Progenitor cell of endocrine pancreas (in vitro differentiated cells): Measurements from ENCODE around the gene IFTAP. TPM values are rescaled to one million over a fixed set of nuclear protein-coding genes. Genes with fewer than 3 reads are reported as not detected.

Source experiments
- DNase-seq: peaks from one replicate; pipeline ENCODE4 v3.0.0; 2021; ENCODE audit warnings: low spot score; ENCODE audit not compliant: unreplicated experiment
- H3K27ac Mint-ChIP-seq: 2 replicates; pipeline ENCODE4 v1.8.0; 2021; ENCODE audit warnings: mild to moderate bottlenecking, moderate library complexity, mixed read lengths
- H3K27me3 Mint-ChIP-seq: 2 replicates; pipeline ENCODE4 v1.8.0; 2021; ENCODE audit warnings: mixed read lengths
- H3K36me3 Mint-ChIP-seq: 2 replicates; pipeline ENCODE4 v1.8.0; 2022; ENCODE audit warnings: mixed read lengths; ENCODE audit not compliant: insufficient read depth
- H3K4me1 Mint-ChIP-seq: 2 replicates; pipeline ENCODE4 v1.8.0; 2021; ENCODE audit warnings: low read depth, mixed read lengths
- H3K4me3 Mint-ChIP-seq: 2 replicates; pipeline ENCODE4 v1.8.0; 2021; ENCODE audit warnings: low read depth, mild to moderate bottlenecking, moderate library complexity, mixed read lengths
- H3K9me3 Mint-ChIP-seq: 2 replicates; pipeline ENCODE4 v1.8.0; 2021; ENCODE audit warnings: low read depth, mixed read lengths
- total RNA-seq: library from RNA; stranded (reverse); gene quantifications from 2 replicates; pipeline ENCODE4 v1.2.1, GENCODE V29; 2021
- TF ChIP-seq, protein P1 (sequence below): fragments of 200-600 bp; sonication (generic); IDR thresholded peaks from one replicate; pipeline ENCODE4 v1.5.0; 2021; ENCODE audit warnings: antibody characterized with exemption, mild to moderate bottlenecking; ENCODE audit not compliant: unreplicated experiment

Gene IFTAP
- total RNA-seq, 1 donor from 2014 or later: 29.5 TPM

DNA sequence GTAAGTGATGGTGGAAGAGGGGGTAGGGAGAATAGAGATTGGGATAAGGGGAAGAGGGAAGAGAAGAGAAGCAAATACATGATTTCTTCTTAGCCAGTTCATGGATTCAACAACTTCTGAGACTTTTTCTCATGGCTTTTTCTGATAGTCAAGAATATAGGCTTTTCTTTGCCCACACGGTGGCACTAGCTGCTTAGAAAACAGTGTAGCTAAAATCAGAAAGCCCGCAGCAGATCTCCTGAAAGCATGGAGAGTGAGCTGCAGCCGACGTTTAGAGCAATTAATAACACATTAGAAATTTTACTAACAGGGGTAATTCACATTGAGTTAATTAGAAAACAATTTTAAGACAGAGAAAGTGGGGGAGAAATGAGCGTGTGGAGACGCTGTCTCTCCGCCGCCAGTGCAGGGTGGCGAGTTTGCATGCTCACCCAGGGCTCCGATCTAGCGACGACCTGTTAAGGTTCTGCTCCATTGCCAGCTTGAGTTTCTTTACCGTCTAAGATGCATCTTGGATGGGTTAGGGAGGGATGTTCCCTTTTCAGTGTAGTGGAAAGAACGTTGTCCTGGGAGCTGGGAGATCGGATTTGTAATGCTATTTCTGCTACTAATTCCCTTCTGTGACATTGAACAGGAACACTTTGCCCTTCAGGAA lies 29.8 kb upstream of the IFTAP start:
- H3K9me3 Mint-ChIP-seq: peaks cover 4% of the 10 kb centered on the region
- no peaks in the 10 kb centered on the region for H3K36me3 Mint-ChIP-seq

DNA sequence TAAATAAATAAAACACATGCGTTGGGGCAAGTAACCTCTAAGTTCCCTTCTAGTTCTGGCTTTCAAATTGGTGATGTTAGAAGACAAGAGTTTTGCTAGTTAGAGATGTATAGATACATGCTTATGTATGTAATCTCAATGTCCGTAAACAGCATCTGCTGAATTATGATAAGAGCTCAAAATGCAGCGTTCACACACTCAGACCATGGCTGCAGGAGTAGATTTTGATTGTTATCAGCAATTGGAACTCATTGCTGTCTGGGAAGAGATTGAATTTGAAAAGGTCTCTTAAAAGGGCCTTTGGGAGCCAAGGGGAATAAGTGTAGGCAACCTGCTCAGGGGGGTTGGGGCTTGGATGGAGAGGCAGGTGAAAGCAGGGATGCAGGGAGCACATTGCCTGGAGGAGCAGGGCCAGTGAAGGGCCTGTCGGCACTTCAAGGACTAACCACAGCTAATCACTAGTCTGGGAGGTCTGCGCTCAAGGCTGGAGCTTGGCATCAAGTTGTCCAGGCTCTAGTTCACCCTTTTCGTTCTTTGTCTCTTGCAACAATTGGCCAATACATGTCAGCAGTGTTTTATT lies 29.2 kb upstream of the IFTAP start:
- no peaks in the 10 kb centered on the region for H3K36me3 Mint-ChIP-seq

More for the DNA sequence above, 29.8 kb upstream of the IFTAP start:
- no peak overlapping the region for H3K27ac Mint-ChIP-seq
- peaks cover 22% of the 10 kb centered on the region for H3K27me3 Mint-ChIP-seq
- peak; percentile 18 for DNase-seq
- TF ChIP-seq, protein P1, sequence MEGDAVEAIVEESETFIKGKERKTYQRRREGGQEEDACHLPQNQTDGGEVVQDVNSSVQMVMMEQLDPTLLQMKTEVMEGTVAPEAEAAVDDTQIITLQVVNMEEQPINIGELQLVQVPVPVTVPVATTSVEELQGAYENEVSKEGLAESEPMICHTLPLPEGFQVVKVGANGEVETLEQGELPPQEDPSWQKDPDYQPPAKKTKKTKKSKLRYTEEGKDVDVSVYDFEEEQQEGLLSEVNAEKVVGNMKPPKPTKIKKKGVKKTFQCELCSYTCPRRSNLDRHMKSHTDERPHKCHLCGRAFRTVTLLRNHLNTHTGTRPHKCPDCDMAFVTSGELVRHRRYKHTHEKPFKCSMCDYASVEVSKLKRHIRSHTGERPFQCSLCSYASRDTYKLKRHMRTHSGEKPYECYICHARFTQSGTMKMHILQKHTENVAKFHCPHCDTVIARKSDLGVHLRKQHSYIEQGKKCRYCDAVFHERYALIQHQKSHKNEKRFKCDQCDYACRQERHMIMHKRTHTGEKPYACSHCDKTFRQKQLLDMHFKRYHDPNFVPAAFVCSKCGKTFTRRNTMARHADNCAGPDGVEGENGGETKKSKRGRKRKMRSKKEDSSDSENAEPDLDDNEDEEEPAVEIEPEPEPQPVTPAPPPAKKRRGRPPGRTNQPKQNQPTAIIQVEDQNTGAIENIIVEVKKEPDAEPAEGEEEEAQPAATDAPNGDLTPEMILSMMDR: peak; percentile 81
- H3K4me1 Mint-ChIP-seq: peaks cover 2% of the 10 kb centered on the region
- peak overlapping the region; percentile 66 for H3K4me3 Mint-ChIP-seq

DNA sequence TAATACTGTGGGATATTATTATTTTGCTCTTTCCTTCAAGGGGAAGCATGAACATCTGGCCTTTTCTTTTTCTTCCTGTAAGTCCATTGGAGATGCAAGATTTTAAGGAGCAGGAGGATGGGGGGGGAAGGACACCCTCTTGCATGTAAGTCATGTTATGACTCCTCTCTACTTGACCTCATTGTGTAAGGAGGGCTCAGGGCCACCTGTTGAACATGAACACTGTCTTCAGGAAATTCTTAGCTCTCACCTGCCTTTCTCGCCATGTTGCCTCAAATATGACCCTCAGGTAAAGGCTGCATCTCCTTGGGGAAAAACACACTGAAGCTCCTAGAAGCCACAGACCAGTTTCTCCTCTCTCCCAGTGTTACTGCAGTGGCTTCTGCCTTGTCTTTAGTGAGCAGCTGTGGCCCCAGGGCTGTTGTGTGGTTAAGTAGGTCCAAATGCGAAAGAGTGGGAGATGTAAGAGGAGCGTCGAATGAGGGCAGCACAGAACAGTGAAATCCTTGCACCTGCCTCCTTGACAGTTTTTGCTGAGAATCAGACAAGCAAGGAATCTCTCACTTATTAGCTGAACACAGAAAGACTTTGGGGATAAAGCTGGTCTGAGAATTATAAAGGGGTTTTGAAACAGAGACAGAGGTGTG lies 27.8 kb upstream of the IFTAP start:
- H3K36me3 Mint-ChIP-seq: no peaks in the 10 kb centered on the region
- H3K4me3 Mint-ChIP-seq: no peak overlapping the region
- TF ChIP-seq, protein P1: no peak
- DNase-seq: no peak
- no peaks in the 10 kb centered on the region for H3K9me3 Mint-ChIP-seq
- H3K4me1 Mint-ChIP-seq: peaks cover 2% of the 10 kb centered on the region
- H3K27me3 Mint-ChIP-seq: peaks cover 27% of the 10 kb centered on the region
- no peak overlapping the region for H3K27ac Mint-ChIP-seq

More for the DNA sequence above, 29.2 kb upstream of the IFTAP start:
- Mint-ChIP-seq H3K4me3 (no peak overlapping the region), H3K9me3 (no peaks in the 10 kb centered on the region), H3K4me1 (peaks cover 2% of the 10 kb centered on the region), H3K27me3 (peaks cover 22% of the 10 kb centered on the region), H3K27ac (no peak overlapping the region)
- TF ChIP-seq, protein P1: no peak
- DNase-seq: no peak

DNA sequence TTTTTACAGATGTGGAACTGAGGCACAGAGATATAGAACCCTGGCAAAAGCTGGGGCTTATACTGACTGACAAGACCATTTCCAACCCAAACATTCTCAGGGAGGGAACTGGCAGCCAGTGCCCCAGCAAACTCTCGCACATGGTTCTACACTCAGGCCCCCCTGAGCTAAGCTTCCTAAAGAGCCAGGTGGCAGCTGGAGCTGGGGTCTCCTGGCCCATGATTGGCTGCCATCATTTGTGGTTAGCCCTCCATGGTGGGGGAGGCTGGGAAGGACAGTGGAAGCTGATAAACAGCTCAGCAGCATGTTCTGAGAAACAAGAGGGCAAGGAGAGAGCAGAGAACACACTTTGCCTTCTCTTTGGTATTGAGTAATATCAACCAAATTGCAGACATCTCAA lies 26.6 kb upstream of the IFTAP start, which contains the start of gene RAG1:
RAG1 (plus strand) TSS at position 314 of the 400 bp plus-strand sequence. CDS start 5,298 bp downstream, outside the sequence.
- Mint-ChIP-seq H3K4me1 (peaks cover 2% of the 10 kb centered on the region), H3K4me3 (no peak within 1 kb of the TSS), H3K27me3 (peaks cover 32% of the 10 kb centered on the region), H3K36me3 (no peaks in the 10 kb centered on the region), H3K27ac (no peak within 1 kb of the TSS), H3K9me3 (no peaks in the 10 kb centered on the region)
- no peak for DNase-seq
- TF ChIP-seq, protein P1: no peak

DNA sequence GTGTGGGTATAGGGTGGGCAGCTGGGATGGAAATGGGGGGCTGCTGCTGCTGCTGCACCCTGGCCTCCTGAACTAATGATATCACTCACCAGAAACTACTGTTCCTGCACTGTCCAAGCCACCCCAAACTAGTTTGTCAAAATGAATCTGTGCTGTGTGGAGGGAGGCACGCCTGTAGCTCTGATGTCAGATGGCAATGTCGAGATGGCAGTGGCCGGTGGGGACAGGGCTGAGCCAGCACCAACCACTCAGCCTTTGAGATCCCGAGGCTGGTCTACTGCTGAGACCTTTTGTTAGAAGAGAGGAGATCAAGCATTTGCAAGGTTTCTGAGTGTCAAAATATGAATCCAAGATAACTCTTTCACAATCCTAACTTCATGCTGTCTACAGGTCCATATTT lies 25.2 kb upstream of the IFTAP start:
- H3K36me3 Mint-ChIP-seq: no peaks in the 10 kb centered on the region
- no peaks in the 10 kb centered on the region for H3K9me3 Mint-ChIP-seq
- TF ChIP-seq, protein P1: no peak
- no peak overlapping the region for H3K27ac Mint-ChIP-seq
- H3K4me3 Mint-ChIP-seq: no peak overlapping the region
- no peak for DNase-seq
- peaks cover 31% of the 10 kb centered on the region for H3K27me3 Mint-ChIP-seq
- peaks cover 2% of the 10 kb centered on the region for H3K4me1 Mint-ChIP-seq
